ENCODE measurements around the gene TMEM234.

The TMEM234 gene

GRCh38 chr1:32182060-32182459 is 40.1 kb downstream of the TMEM234 start:
- H3K4me3 ChIP-seq (ENCODE audit: insufficient read depth in 1 of 2, low read depth in 1 of 2, low read length in 2 of 2): peak overlapping the region; percentile 1 to 96
- no peak overlapping the region for H2AK5ac ChIP-seq (ENCODE audit: low read length, severe bottlenecking)
- H2BK15ac ChIP-seq (ENCODE audit: low read depth, poor library complexity, severe bottlenecking): no peak overlapping the region
- H3K9me3 ChIP-seq (ENCODE audit: control insufficient read depth, low read length): no peaks in the 10 kb centered on the region
- 98% methylated on average over 6 of the region's 6 CpGs for WGBS
- no peak overlapping the region for H2BK12ac ChIP-seq (ENCODE audit: low read length in 2 of 2)
- no peak overlapping the region for H2AFZ ChIP-seq (ENCODE audit: low read depth, low read length)
- peaks cover 18% of the 10 kb centered on the region for H3K4me1 ChIP-seq (ENCODE audit: control insufficient read depth, insufficient read depth, low read depth, low read length)
- no peak for DNase-seq
- peak overlapping the region in 1 of 2 experiments; percentile 34 for H3K23ac ChIP-seq (ENCODE audit: low read length in 2 of 2)
- no peak overlapping the region for H4K91ac ChIP-seq (ENCODE audit: low read length)
- peak overlapping the region in 1 of 2 experiments; percentile 37 for H3K18ac ChIP-seq (ENCODE audit: low read depth in 1 of 2, low read length in 2 of 2)
- peak overlapping the region; percentile 100 for H3K9ac ChIP-seq (ENCODE audit: low read length)
- H3K27me3 ChIP-seq (ENCODE audit: control insufficient read depth in 1 of 2, insufficient read depth in 1 of 2, low read length in 2 of 2): no peaks in the 10 kb centered on the region
- no peak overlapping the region for H3K14ac ChIP-seq (ENCODE audit: low read length in 2 of 2)
- H3K36me3 ChIP-seq (ENCODE audit: control insufficient read depth in 1 of 2, insufficient read depth in 2 of 2, low read depth in 1 of 2, low read length in 2 of 2): peaks cover 30 to 53% of the 10 kb centered on the region in 2 experiments
- H3K4me2 ChIP-seq (ENCODE audit: low read length, poor library complexity, severe bottlenecking): peak overlapping the region; percentile 18
- no peak overlapping the region for H2BK5ac ChIP-seq (ENCODE audit: low read depth, low read length, poor library complexity, severe bottlenecking)
- no peak overlapping the region for H3K27ac ChIP-seq (ENCODE audit: low read length, poor library complexity, severe bottlenecking)
- H3K4ac ChIP-seq (ENCODE audit: low read depth in 1 of 2, low read length in 2 of 2): no peak overlapping the region
- H3K79me1 ChIP-seq (replicated peaks; ENCODE audit: low read length, poor library complexity, severe bottlenecking): peaks cover 5% of the 10 kb centered on the region
- peak overlapping the region; percentile 15 for H2BK120ac ChIP-seq (ENCODE audit: low read depth, low read length)
- no peak overlapping the region for H4K8ac ChIP-seq (ENCODE audit: low read length)

GRCh38 chr1:32181563-32181962 is 40.6 kb downstream of the TMEM234 start:
- no peak overlapping the region for H2BK12ac ChIP-seq (ENCODE audit: low read length in 2 of 2)
- no peak overlapping the region for H2AFZ ChIP-seq (ENCODE audit: low read depth, low read length)
- H4K91ac ChIP-seq (ENCODE audit: low read length): no peak overlapping the region
- H2AK5ac ChIP-seq (ENCODE audit: low read length, severe bottlenecking): no peak overlapping the region
- H3K4me3 ChIP-seq (ENCODE audit: insufficient read depth in 1 of 2, low read depth in 1 of 2, low read length in 2 of 2): peak overlapping the region in 1 of 2 experiments; percentile 96
- H3K18ac ChIP-seq (ENCODE audit: low read depth in 1 of 2, low read length in 2 of 2): no peak overlapping the region
- no peak overlapping the region for H2BK5ac ChIP-seq (ENCODE audit: low read depth, low read length, poor library complexity, severe bottlenecking)
- H3K9ac ChIP-seq (ENCODE audit: low read length): peak overlapping the region; percentile 100
- DNase-seq: no peak
- H4K8ac ChIP-seq (ENCODE audit: low read length): no peak overlapping the region
- H3K79me1 ChIP-seq (replicated peaks; ENCODE audit: low read length, poor library complexity, severe bottlenecking): peaks cover 5% of the 10 kb centered on the region
- peaks cover 18% of the 10 kb centered on the region for H3K4me1 ChIP-seq (ENCODE audit: control insufficient read depth, insufficient read depth, low read depth, low read length)
- H3K4me2 ChIP-seq (ENCODE audit: low read length, poor library complexity, severe bottlenecking): peak overlapping the region; percentile 89
- no peak overlapping the region for H3K4ac ChIP-seq (ENCODE audit: low read depth in 1 of 2, low read length in 2 of 2)
- no peak overlapping the region for H2BK120ac ChIP-seq (ENCODE audit: low read depth, low read length)
- no peak overlapping the region for H3K27ac ChIP-seq (ENCODE audit: low read length, poor library complexity, severe bottlenecking)
- H3K36me3 ChIP-seq (ENCODE audit: control insufficient read depth in 1 of 2, insufficient read depth in 2 of 2, low read depth in 1 of 2, low read length in 2 of 2): peaks cover 27 to 50% of the 10 kb centered on the region in 2 experiments
- no peaks in the 10 kb centered on the region for H3K9me3 ChIP-seq (ENCODE audit: control insufficient read depth, low read length)
- WGBS: 94% methylated on average over 5 of the region's 5 CpGs
- H2BK15ac ChIP-seq (ENCODE audit: low read depth, poor library complexity, severe bottlenecking): no peak overlapping the region
- no peak overlapping the region for H3K23ac ChIP-seq (ENCODE audit: low read length in 2 of 2)
- no peaks in the 10 kb centered on the region for H3K27me3 ChIP-seq (ENCODE audit: control insufficient read depth in 1 of 2, insufficient read depth in 1 of 2, low read length in 2 of 2)
- H3K14ac ChIP-seq (ENCODE audit: low read length in 2 of 2): no peak overlapping the region

- H2BK15ac ChIP-seq (ENCODE audit: low read depth, poor library complexity, severe bottlenecking): no peak overlapping the region
- H2BK120ac ChIP-seq (ENCODE audit: low read depth, low read length): no peak overlapping the region
- H3K9ac ChIP-seq (ENCODE audit: low read length): peak overlapping the region; percentile 100
- no peak overlapping the region for H3K23ac ChIP-seq (ENCODE audit: low read length in 2 of 2)
- H2BK5ac ChIP-seq (ENCODE audit: low read depth, low read length, poor library complexity, severe bottlenecking): no peak overlapping the region
- no peak overlapping the region for H2AK5ac ChIP-seq (ENCODE audit: low read length, severe bottlenecking)
- WGBS: 86% methylated on average over 9 of the region's 9 CpGs
- no peak overlapping the region for H3K4ac ChIP-seq (ENCODE audit: low read depth in 1 of 2, low read length in 2 of 2)
- no peak overlapping the region for H4K8ac ChIP-seq (ENCODE audit: low read length)
- no peak overlapping the region for H3K18ac ChIP-seq (ENCODE audit: low read depth in 1 of 2, low read length in 2 of 2)
- H3K4me2 ChIP-seq (ENCODE audit: low read length, poor library complexity, severe bottlenecking): peak overlapping the region; percentile 89
- H3K36me3 ChIP-seq (ENCODE audit: control insufficient read depth in 1 of 2, insufficient read depth in 2 of 2, low read depth in 1 of 2, low read length in 2 of 2): peaks cover 27 to 50% of the 10 kb centered on the region in 2 experiments
- H3K27me3 ChIP-seq (ENCODE audit: control insufficient read depth in 1 of 2, insufficient read depth in 1 of 2, low read length in 2 of 2): no peaks in the 10 kb centered on the region
- peaks cover 17% of the 10 kb centered on the region for H3K4me1 ChIP-seq (ENCODE audit: control insufficient read depth, insufficient read depth, low read depth, low read length)
- H3K4me3 ChIP-seq (ENCODE audit: insufficient read depth in 1 of 2, low read depth in 1 of 2, low read length in 2 of 2): peak overlapping the region in 1 of 2 experiments; percentile 96
- H2BK12ac ChIP-seq (ENCODE audit: low read length in 2 of 2): no peak overlapping the region
- DNase-seq: no peak
- H3K9me3 ChIP-seq (ENCODE audit: control insufficient read depth, low read length): no peaks in the 10 kb centered on the region
- peaks cover 5% of the 10 kb centered on the region for H3K79me1 ChIP-seq (replicated peaks; ENCODE audit: low read length, poor library complexity, severe bottlenecking)
- no peak overlapping the region for H3K27ac ChIP-seq (ENCODE audit: low read length, poor library complexity, severe bottlenecking)
- no peak overlapping the region for H4K91ac ChIP-seq (ENCODE audit: low read length)
- no peak overlapping the region for H2AFZ ChIP-seq (ENCODE audit: low read depth, low read length)
- H3K14ac ChIP-seq (ENCODE audit: low read length in 2 of 2): no peak overlapping the region
These were observed 41.1 kb downstream of the TMEM234 start for GRCh38 chr1:32181065-32181464.

DNA sequence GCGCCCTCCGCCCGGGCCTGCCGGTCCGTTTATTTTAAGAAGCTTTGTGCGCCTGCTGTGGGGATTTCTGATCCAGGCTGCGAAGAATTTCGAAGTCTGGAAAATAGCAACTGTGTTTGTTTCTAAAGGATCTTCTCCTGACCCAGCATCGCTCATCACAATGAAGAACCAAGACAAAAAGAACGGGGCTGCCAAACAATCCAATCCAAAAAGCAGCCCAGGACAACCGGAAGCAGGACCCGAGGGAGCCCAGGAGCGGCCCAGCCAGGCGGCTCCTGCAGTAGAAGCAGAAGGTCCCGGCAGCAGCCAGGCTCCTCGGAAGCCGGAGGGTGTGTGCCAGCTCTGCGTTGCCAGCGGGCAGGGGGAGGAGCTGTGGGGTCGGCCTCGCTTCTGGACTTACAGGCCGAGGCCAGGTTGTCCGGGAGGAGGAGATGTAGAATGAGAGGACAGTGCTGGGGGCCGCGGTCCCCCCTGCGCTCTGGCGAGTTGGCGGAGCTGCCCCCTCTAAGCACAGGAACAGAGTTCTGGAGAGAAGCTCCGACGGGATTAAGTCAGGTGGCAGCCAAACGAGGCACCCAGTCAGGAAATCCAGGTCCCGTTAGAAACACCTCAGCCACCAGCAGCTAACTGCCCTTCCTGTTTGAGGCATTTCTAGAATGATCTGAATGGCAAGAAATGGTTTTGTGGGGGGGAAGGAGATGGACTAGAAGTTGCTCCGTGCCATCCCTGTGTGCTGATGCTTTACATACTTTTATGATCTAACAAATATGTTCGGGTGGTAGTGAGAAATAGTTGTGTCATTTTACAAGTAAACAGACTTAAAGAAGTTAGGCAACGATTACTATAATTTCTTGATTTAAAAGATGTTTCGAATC is 41.7 kb downstream of the TMEM234 start:
- Histone ChIP-seq H2BK12ac (ENCODE audit: low read length in 2 of 2) (peak overlapping the region in 1 of 2 experiments; percentile 66), H2BK5ac (ENCODE audit: low read depth, low read length, poor library complexity, severe bottlenecking) (peak overlapping the region; percentile 98), H3K18ac (ENCODE audit: low read depth in 1 of 2, low read length in 2 of 2) (peak overlapping the region; percentile 58 to 67), H3K4me2 (ENCODE audit: low read length, poor library complexity, severe bottlenecking) (peak overlapping the region; percentile 89), H2AFZ (ENCODE audit: low read depth, low read length) (peak overlapping the region; percentile 18), H2AK5ac (ENCODE audit: low read length, severe bottlenecking) (peak overlapping the region; percentile 52), H2BK120ac (ENCODE audit: low read depth, low read length) (peak overlapping the region; percentile 95), H4K8ac (ENCODE audit: low read length) (peak overlapping the region; percentile 72), H3K79me1 (replicated peaks; ENCODE audit: low read length, poor library complexity, severe bottlenecking) (peaks cover 5% of the 10 kb centered on the region), H3K9me3 (ENCODE audit: control insufficient read depth, low read length) (no peaks in the 10 kb centered on the region), H3K36me3 (ENCODE audit: control insufficient read depth in 1 of 2, insufficient read depth in 2 of 2, low read depth in 1 of 2, low read length in 2 of 2) (peaks cover 27 to 47% of the 10 kb centered on the region in 2 experiments), H3K23ac (ENCODE audit: low read length in 2 of 2) (peak overlapping the region; percentile 42 to 88), H2BK15ac (ENCODE audit: low read depth, poor library complexity, severe bottlenecking) (peak overlapping the region; percentile 87), H4K91ac (ENCODE audit: low read length) (peak overlapping the region; percentile 67), H3K27me3 (ENCODE audit: control insufficient read depth in 1 of 2, insufficient read depth in 1 of 2, low read length in 2 of 2) (no peaks in the 10 kb centered on the region), H3K9ac (ENCODE audit: low read length) (peak overlapping the region; percentile 100), H3K4me1 (ENCODE audit: control insufficient read depth, insufficient read depth, low read depth, low read length) (peaks cover 16% of the 10 kb centered on the region), H3K4me3 (ENCODE audit: insufficient read depth in 1 of 2, low read depth in 1 of 2, low read length in 2 of 2) (peak overlapping the region; percentile 67 to 96), H3K14ac (ENCODE audit: low read length in 2 of 2) (peak overlapping the region in 1 of 2 experiments; percentile 82), H3K27ac (ENCODE audit: low read length, poor library complexity, severe bottlenecking) (peak overlapping the region; percentile 98), H3K4ac (ENCODE audit: low read depth in 1 of 2, low read length in 2 of 2) (peak overlapping the region; percentile 66 to 93)
- peak; percentile 67 for DNase-seq
- 14% methylated on average over 28 of the region's 36 CpGs for WGBS

All from mesenchymal stem cell (in vitro differentiated cells and primary cell).